ENCODE data around the gene ATG14. TPM values are rescaled to one million over a fixed set of nuclear protein-coding genes. Genes with fewer than 3 reads are reported as not detected.

The ATG14 gene
- total RNA-seq, 6 donors from 2014 or later, result 7.6 to 29.3 (median 11.1) TPM

- Histone ChIP-seq H3K9me3 (no peaks in the 10 kb centered on the region), H3K36me3 (no peaks in the 10 kb centered on the region), H3K4me1 (peaks cover 10 to 25% (median 19%) of the 10 kb centered on the region in 4 donors), H3K27me3 (no peaks in the 10 kb centered on the region), H3K27ac (no peak overlapping the region), H3K4me3 (no peak overlapping the region)
- ATAC-seq (ENCODE audit: low FRiP score in 2 of 2), result no peak
- TF ChIP-seq, protein P1, sequence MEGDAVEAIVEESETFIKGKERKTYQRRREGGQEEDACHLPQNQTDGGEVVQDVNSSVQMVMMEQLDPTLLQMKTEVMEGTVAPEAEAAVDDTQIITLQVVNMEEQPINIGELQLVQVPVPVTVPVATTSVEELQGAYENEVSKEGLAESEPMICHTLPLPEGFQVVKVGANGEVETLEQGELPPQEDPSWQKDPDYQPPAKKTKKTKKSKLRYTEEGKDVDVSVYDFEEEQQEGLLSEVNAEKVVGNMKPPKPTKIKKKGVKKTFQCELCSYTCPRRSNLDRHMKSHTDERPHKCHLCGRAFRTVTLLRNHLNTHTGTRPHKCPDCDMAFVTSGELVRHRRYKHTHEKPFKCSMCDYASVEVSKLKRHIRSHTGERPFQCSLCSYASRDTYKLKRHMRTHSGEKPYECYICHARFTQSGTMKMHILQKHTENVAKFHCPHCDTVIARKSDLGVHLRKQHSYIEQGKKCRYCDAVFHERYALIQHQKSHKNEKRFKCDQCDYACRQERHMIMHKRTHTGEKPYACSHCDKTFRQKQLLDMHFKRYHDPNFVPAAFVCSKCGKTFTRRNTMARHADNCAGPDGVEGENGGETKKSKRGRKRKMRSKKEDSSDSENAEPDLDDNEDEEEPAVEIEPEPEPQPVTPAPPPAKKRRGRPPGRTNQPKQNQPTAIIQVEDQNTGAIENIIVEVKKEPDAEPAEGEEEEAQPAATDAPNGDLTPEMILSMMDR (IDR thresholded peaks at IDR 0.05), result no peak
- TF ChIP-seq POLR2A (IDR thresholded peaks at IDR 0.05) (no peak), POLR2AphosphoS5 (IDR thresholded peaks at IDR 0.05) (no peak), EP300 (IDR thresholded peaks at IDR 0.05) (no peak)
- 73 to 81% methylated on average over 5 of the region's 5 CpGs for WGBS, 2 donors
- DNase-seq, result no peak
Observed at GRCh38 chr14:55412676-55413075, 1.0 kb upstream of the ATG14 start.

DNA sequence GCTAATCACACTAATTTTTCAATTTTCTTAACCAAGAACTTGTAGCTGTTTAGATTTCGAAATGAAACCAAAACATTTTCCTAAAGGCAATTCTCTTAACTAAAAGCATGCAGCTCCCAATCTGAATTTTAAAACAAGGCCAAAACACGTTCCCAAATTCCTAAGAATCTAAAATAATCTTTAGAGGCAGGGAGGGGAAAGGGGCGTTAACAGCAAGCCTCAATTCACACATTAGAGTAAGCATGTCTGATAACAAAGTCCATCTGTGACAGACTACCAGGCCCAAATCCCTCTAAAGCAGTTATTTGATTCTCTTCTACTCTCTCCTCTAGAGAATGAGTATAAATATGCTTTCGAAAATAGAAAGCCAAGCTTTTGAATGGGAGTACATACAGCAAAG, 754 bp downstream of the ATG14 start:
- Histone ChIP-seq H3K4me1 (peaks cover 10 to 25% (median 19%) of the 10 kb centered on the region in 4 donors), H3K27me3 (no peaks in the 10 kb centered on the region), H3K9me3 (no peaks in the 10 kb centered on the region), H3K27ac (peak overlapping the region in 3 of 4 donors; percentile 75 to 92 (median 83)), H3K4me3 (peak overlapping the region; percentile 70 to 93 (median 77)), H3K36me3 (peaks cover 0 to 2% (median 0%) of the 10 kb centered on the region in 4 donors)
- no peak for DNase-seq
- WGBS, 2 donors, result 15 to 17% methylated on average over 4 of the region's 4 CpGs
- TF ChIP-seq POLR2A (IDR thresholded peaks at IDR 0.05) (no peak), EP300 (IDR thresholded peaks at IDR 0.05) (no peak), POLR2AphosphoS5 (IDR thresholded peaks at IDR 0.05) (no peak)
- TF ChIP-seq, protein P1 (IDR thresholded peaks at IDR 0.05), result no peak
- ATAC-seq (ENCODE audit: low FRiP score in 2 of 2), result no peak

GRCh38 chr14:55404173-55404854, 7.3 kb downstream of the ATG14 start:
- TF ChIP-seq EP300 (IDR thresholded peaks at IDR 0.05) (no peak), POLR2A (IDR thresholded peaks at IDR 0.05) (no peak), POLR2AphosphoS5 (IDR thresholded peaks at IDR 0.05) (no peak)
- TF ChIP-seq, protein P1 (IDR thresholded peaks at IDR 0.05), result no peak
- Histone ChIP-seq H3K9me3 (no peaks in the 10 kb centered on the region), H3K27ac (no peak overlapping the region), H3K4me3 (no peak overlapping the region), H3K36me3 (peaks cover 0 to 2% (median 0%) of the 10 kb centered on the region in 4 donors), H3K27me3 (no peaks in the 10 kb centered on the region), H3K4me1 (peaks cover 0 to under 1% (median 0%) of the 10 kb centered on the region in 4 donors)
- ATAC-seq (ENCODE audit: low FRiP score in 2 of 2), result no peak
- DNase-seq, result no peak
- 78 to 82% methylated on average over 5 of the region's 5 CpGs for WGBS, 2 donors

- TF ChIP-seq POLR2A (IDR thresholded peaks at IDR 0.05), result no peak
- TF ChIP-seq EP300 (IDR thresholded peaks at IDR 0.05), result no peak
- TF ChIP-seq, protein P1 (IDR thresholded peaks at IDR 0.05), result no peak
- no peak for TF ChIP-seq POLR2AphosphoS5 (IDR thresholded peaks at IDR 0.05)
- no peak overlapping the region for H3K4me3 ChIP-seq
- ATAC-seq (ENCODE audit: low FRiP score in 2 of 2) (no peak), DNase-seq (no peak)
- H3K9me3 ChIP-seq, result no peaks in the 10 kb centered on the region
- H3K36me3 ChIP-seq, result no peaks in the 10 kb centered on the region
- H3K27ac ChIP-seq, result no peak overlapping the region
- no peaks in the 10 kb centered on the region for H3K27me3 ChIP-seq
- 79 to 91% methylated on average over 6 of the region's 6 CpGs for WGBS, 2 donors
- H3K4me1 ChIP-seq, result peaks cover 0 to 7% (median 0%) of the 10 kb centered on the region in 4 donors
Observed at GRCh38 chr14:55401751-55402150, 9.9 kb downstream of the ATG14 start.

DNA sequence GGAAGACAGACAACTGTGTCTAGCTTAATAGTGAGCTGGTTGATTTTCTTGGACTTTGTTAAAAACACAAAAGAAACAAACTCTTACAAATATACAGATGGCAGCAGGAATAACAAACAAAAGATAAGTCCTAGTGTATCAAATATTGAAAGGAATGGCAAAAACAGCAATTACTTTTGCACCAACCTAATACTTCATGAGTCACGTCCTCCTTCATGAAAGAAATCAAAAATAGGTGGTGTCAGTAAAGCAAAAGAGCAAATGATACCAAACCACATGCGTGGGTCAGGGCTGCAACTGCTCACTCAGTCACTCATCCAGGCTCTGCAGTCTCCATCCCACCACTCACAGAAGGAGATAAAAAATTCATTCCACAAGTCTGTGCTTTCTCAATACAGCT, 11.8 kb downstream of the ATG14 start:
- DNase-seq (no peak), ATAC-seq (ENCODE audit: low FRiP score in 2 of 2) (no peak)
- Histone ChIP-seq H3K4me1 (peaks cover 0 to 7% (median 0%) of the 10 kb centered on the region in 4 donors), H3K9me3 (no peaks in the 10 kb centered on the region), H3K36me3 (peaks cover 0 to 12% (median 1%) of the 10 kb centered on the region in 4 donors), H3K27me3 (no peaks in the 10 kb centered on the region), H3K27ac (no peak overlapping the region), H3K4me3 (no peak overlapping the region)
- TF ChIP-seq, protein P1 (IDR thresholded peaks at IDR 0.05), result no peak
- TF ChIP-seq EP300 (IDR thresholded peaks at IDR 0.05), result no peak
- no peak for TF ChIP-seq POLR2AphosphoS5 (IDR thresholded peaks at IDR 0.05)
- no peak for TF ChIP-seq POLR2A (IDR thresholded peaks at IDR 0.05)
- WGBS, 2 donors, result 74 to 83% methylated on average over 2 of the region's 2 CpGs
